BE2C (cell line): ENCODE results near the gene SUCLG1. TPM values are rescaled to one million over a fixed set of nuclear protein-coding genes. Genes with fewer than 3 reads are reported as not detected.

Source experiments
- DNase-seq: peaks from one replicate; pipeline ENCODE4 v3.0.0-alpha.2; 2020
- H3K27me3 ChIP-seq: fragments of 250-450 bp; sonication (Bioruptor Pico); 2 replicates; pipeline ENCODE4 v1.5.1; 2020; ENCODE audit warnings: mild to moderate bottlenecking
- H3K36me3 ChIP-seq: fragments of 250-450 bp; sonication (Bioruptor Pico); 2 replicates; pipeline ENCODE4 v1.5.1; 2020; ENCODE audit warnings: mild to moderate bottlenecking
- H3K4me1 ChIP-seq: fragments of 250-450 bp; sonication (Bioruptor Pico); 2 replicates; pipeline ENCODE4 v1.5.1; 2020
- H3K4me3 ChIP-seq: 2 replicates; pipeline ENCODE4 v1.5.1; 2011; ENCODE audit warnings: low read depth, low read length
- H3K9me3 ChIP-seq: fragments of 250-450 bp; sonication (Bioruptor Pico); 2 replicates; pipeline ENCODE4 v1.5.1; 2020
- polyA plus RNA-seq: library from polyadenylated mRNA; unstranded; fragments of >200 nt; gene quantifications from one replicate; pipeline ENCODE4 v1.2.1, GENCODE V29; 2012; ENCODE audit warnings: low read depth, missing spikeins; ENCODE audit not compliant: insufficient read length, insufficient read depth
- TF ChIP-seq, protein P1 (sequence below): IDR thresholded peaks from 2 replicates; pipeline ENCODE4 v1.5.1; 2012; ENCODE audit warnings: mild to moderate bottlenecking, low read depth, low read length

Gene SUCLG1
- 60.9 TPM for polyA plus RNA-seq

GRCh38 chr2:84459018-84459943 is at the start of gene SUCLG1:
Gene SUCLG1, minus strand, starts transcription at chr2:84459280. Its CDS starts 11 bp downstream, at chr2:84459269.
- peak; percentile 81 for DNase-seq
- no peaks in the 10 kb centered on the region for H3K27me3 ChIP-seq
- TF ChIP-seq, protein P1, sequence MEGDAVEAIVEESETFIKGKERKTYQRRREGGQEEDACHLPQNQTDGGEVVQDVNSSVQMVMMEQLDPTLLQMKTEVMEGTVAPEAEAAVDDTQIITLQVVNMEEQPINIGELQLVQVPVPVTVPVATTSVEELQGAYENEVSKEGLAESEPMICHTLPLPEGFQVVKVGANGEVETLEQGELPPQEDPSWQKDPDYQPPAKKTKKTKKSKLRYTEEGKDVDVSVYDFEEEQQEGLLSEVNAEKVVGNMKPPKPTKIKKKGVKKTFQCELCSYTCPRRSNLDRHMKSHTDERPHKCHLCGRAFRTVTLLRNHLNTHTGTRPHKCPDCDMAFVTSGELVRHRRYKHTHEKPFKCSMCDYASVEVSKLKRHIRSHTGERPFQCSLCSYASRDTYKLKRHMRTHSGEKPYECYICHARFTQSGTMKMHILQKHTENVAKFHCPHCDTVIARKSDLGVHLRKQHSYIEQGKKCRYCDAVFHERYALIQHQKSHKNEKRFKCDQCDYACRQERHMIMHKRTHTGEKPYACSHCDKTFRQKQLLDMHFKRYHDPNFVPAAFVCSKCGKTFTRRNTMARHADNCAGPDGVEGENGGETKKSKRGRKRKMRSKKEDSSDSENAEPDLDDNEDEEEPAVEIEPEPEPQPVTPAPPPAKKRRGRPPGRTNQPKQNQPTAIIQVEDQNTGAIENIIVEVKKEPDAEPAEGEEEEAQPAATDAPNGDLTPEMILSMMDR, result no peak
- peak within 1 kb of the TSS; percentile 83 for H3K4me3 ChIP-seq
- no peaks in the 10 kb centered on the region for H3K9me3 ChIP-seq
- H3K4me1 ChIP-seq, result no peaks in the 10 kb centered on the region
- no peaks in the 10 kb centered on the region for H3K36me3 ChIP-seq

DNA sequence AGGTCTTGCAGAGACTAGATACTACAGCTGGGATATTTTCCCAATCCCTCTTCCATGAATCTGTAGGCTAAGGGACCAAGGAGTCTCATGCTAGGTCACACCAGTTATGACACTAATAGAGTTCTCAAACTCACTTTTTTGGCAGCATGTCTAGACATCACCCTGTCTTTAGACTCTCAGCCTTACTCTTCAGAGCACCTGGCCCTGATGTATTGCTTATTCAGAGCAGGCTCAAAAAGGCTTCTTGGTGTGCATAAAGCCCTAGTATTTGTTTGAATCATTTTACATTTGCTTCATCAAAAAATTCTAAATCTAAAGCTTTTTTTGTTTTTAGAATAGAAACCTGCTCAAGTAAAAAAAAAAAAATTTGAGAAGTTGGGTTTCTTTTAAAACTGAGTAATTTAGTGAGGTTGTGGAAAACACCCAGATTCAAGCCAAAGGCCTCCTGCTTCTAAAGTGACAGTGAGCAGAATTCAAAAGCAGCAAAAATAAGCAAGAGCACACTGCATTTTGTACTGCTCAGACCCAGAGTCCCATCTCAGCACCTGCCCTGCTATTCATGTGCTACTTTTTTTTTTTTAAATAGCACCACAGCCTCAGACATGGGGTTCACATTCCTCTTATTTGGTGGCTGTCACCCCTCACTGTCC is 39.2 kb upstream of the SUCLG1 start:
- Histone ChIP-seq H3K9me3 (no peaks in the 10 kb centered on the region), H3K4me3 (no peak overlapping the region), H3K4me1 (no peaks in the 10 kb centered on the region), H3K36me3 (no peaks in the 10 kb centered on the region), H3K27me3 (no peaks in the 10 kb centered on the region)
- TF ChIP-seq, protein P1, result no peak
- no peak for DNase-seq

DNA sequence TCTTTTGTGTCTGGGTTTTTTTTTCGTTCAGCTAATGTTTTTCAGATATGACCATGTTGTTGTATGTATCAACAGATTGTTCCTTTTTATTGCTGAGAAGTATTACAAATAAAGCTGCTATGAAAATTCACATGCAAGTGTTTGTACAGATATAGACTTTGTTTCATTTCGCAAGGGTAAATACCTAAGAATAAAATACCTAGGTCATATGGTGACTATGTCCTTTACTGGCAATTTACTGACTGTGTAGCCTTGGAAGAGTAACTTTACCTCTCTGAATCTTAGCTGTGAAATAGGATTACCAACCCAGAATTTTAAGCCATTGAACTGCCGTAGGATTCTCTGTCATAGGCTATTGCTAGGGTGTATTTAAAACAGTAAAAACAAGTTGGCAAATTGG is 38.2 kb upstream of the SUCLG1 start:
- no peak overlapping the region for H3K4me3 ChIP-seq
- TF ChIP-seq, protein P1, result no peak
- no peaks in the 10 kb centered on the region for H3K9me3 ChIP-seq
- no peak for DNase-seq
- no peaks in the 10 kb centered on the region for H3K36me3 ChIP-seq
- no peaks in the 10 kb centered on the region for H3K27me3 ChIP-seq
- H3K4me1 ChIP-seq, result no peaks in the 10 kb centered on the region

- Histone ChIP-seq H3K36me3 (no peaks in the 10 kb centered on the region), H3K4me1 (no peaks in the 10 kb centered on the region), H3K27me3 (no peaks in the 10 kb centered on the region), H3K4me3 (no peak overlapping the region), H3K9me3 (no peaks in the 10 kb centered on the region)
- TF ChIP-seq, protein P1, result no peak
- no peak for DNase-seq
These were observed 37.3 kb upstream of the SUCLG1 start for GRCh38 chr2:84496386-84496785.

DNA sequence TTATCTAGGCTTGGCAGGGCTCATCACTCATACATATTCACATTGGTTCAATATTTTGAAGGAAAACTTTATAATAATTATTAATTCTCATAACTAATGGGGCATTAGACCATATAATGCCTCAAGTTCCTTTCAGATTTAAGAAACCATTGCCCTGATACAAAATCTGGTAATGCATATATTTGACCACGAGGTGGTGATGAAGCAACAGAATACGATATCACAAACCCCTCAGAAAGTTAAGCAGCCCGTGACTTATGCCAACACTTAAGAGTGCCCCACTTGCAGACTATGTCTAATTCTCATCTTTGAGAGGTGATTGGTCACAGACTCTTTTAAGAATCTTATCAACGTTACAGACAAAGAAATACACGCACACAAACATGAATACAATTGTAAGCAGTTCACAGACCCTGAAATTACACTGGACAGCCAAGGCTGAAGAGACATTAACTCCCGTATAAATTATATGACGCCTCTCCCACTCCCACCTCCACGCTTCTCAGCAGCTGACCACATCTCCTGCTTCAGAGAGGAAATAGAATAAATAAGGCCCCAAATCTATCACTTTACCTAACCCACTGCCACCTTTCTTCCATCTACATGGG is 36.6 kb upstream of the SUCLG1 start:
- Histone ChIP-seq H3K27me3 (no peaks in the 10 kb centered on the region), H3K4me3 (no peak overlapping the region)
- no peak for DNase-seq

More for the DNA sequence above, 36.6 kb upstream of the SUCLG1 start:
- no peaks in the 10 kb centered on the region for H3K9me3 ChIP-seq
- no peaks in the 10 kb centered on the region for H3K36me3 ChIP-seq
- TF ChIP-seq, protein P1, result peak; percentile 51
- H3K4me1 ChIP-seq, result no peaks in the 10 kb centered on the region
